ENCODE results near the gene ZNF580.

The ZNF580 gene

DNA sequence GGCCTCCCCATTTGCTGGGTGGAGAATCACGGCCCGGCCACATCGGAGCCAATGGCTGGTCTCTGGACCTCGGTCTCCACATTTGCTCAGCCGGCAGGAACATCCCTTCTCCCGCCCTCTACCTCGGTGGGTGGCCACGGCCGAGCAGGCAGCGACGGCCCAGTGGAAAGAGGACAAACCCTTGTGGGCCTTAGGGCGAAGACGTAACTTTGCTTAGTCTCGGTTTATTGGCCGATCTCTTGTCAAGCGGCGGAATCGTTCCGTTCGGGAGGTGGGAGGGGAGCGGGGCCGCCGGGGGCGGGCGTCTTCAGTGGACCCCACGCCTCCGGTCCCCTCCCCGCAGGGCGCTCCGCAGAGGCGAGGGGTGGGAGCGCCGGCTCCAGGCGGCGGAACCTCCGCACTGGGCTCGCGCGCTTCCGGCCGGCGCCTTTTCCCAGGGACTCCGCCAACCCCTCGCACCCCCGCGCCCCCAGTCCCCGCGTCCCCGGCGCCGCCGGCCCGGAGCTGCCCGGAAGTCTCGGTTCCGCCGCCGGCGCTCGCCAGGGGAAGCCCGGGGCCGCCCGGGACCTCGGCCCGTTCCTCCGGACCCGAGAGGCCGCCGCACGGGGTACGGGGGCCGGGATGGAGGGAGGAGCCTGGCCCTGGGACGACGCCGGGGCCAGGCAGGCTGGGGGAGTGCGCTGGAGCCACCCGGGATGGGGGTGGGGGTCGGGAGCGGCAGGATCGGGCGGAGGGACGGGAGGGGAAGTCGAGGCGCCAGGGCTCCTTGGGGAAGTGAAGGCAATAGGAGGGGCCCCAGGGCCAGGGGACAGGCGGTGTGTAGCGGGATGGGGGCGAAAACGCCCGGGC, at the start of gene ZNF580 (continued):
- no peak for TF ChIP-seq ZNF530 (tag by site-specific recombination; IDR thresholded peaks at IDR 0.05; ENCODE audit: low read depth)
- TF ChIP-seq ZBTB17 (tag by site-specific recombination; IDR thresholded peaks at IDR 0.05): peak; percentile 50
- TF ChIP-seq ZBTB8A (tag by site-specific recombination; IDR thresholded peaks at IDR 0.05): peak; percentile 45; the same call in 1 of the 2 replicates
- no peak for TF ChIP-seq GLI2 (tag by site-specific recombination; IDR thresholded peaks at IDR 0.05; ENCODE audit: borderline replicate concordance, low read depth)
- TF ChIP-seq, protein P1, sequence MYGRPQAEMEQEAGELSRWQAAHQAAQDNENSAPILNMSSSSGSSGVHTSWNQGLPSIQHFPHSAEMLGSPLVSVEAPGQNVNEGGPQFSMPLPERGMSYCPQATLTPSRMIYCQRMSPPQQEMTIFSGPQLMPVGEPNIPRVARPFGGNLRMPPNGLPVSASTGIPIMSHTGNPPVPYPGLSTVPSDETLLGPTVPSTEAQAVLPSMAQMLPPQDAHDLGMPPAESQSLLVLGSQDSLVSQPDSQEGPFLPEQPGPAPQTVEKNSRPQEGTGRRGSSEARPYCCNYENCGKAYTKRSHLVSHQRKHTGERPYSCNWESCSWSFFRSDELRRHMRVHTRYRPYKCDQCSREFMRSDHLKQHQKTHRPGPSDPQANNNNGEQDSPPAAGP (tag by site-specific recombination; IDR thresholded peaks at IDR 0.05): peak; percentile 46; the same call in 1 of the 2 replicates
- TF ChIP-seq KLF1 (tag by site-specific recombination; IDR thresholded peaks at IDR 0.05): peak; percentile 31; the same call in 1 of the 2 replicates
- TF ChIP-seq, protein P2, sequence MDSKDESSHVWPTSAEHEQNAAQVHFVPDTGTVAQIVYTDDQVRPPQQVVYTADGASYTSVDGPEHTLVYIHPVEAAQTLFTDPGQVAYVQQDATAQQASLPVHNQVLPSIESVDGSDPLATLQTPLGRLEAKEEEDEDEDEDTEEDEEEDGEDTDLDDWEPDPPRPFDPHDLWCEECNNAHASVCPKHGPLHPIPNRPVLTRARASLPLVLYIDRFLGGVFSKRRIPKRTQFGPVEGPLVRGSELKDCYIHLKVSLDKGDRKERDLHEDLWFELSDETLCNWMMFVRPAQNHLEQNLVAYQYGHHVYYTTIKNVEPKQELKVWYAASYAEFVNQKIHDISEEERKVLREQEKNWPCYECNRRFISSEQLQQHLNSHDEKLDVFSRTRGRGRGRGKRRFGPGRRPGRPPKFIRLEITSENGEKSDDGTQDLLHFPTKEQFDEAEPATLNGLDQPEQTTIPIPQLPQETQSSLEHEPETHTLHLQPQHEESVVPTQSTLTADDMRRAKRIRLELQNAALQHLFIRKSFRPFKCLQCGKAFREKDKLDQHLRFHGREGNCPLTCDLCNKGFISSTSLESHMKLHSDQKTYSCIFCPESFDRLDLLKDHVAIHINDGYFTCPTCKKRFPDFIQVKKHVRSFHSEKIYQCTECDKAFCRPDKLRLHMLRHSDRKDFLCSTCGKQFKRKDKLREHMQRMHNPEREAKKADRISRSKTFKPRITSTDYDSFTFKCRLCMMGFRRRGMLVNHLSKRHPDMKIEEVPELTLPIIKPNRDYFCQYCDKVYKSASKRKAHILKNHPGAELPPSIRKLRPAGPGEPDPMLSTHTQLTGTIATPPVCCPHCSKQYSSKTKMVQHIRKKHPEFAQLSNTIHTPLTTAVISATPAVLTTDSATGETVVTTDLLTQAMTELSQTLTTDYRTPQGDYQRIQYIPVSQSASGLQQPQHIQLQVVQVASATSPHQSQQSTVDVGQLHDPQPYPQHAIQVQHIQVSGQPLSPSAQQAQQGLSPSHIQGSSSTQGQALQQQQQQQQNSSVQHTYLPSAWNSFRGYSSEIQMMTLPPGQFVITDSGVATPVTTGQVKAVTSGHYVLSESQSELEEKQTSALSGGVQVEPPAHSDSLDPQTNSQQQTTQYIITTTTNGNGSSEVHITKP (tag by site-specific recombination; IDR thresholded peaks at IDR 0.05): peak; percentile 69; the same call in 1 of the 2 replicates
- TF ChIP-seq KLF16 (tag by site-specific recombination; IDR thresholded peaks at IDR 0.05): peak; percentile 76
- peak; percentile 57 for TF ChIP-seq KLF8 (tag by site-specific recombination; IDR thresholded peaks at IDR 0.05)
- TF ChIP-seq, protein P3, sequence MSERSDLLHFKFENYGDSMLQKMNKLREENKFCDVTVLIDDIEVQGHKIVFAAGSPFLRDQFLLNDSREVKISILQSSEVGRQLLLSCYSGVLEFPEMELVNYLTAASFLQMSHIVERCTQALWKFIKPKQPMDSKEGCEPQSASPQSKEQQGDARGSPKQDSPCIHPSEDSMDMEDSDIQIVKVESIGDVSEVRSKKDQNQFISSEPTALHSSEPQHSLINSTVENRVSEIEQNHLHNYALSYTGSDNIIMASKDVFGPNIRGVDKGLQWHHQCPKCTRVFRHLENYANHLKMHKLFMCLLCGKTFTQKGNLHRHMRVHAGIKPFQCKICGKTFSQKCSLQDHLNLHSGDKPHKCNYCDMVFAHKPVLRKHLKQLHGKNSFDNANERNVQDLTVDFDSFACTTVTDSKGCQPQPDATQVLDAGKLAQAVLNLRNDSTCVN (tag by site-specific recombination; optimal IDR thresholded peaks at IDR 0.05): peak; percentile 48
- no peak for TF ChIP-seq ZNF768 (tag by site-specific recombination; IDR thresholded peaks at IDR 0.05)

DNA sequence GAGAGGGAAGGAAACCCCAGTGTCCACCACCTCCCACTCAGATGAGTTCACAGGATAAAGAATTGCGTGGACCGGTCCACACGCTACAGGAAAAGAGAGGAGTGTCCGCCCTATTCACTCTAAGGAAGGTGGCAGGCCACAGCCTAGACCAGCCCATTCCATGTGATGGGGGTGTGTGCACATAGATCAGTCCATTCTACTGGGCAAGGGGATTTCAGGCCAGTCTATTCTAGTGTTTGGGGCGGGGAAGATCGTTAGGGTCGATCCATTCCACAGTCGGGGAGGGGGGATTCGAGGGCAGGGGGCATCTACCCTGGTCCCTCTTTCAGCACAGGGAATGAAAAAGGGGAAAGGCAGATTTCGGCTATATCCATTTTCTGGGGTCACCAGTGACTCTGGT, 49.2 kb upstream of the ZNF580 start:
- Histone ChIP-seq H3K4me1 (ENCODE audit: control insufficient read depth, insufficient read depth, low read length) (peaks cover 4% of the 10 kb centered on the region), H3K9me3 (ENCODE audit: control insufficient read depth, insufficient read depth, low read depth, low read length) (no peaks in the 10 kb centered on the region), H3K4me3 (ENCODE audit: low read depth, low read length) (no peak overlapping the region), H3K27ac (ENCODE audit: extremely low read depth, low read depth, low read length) (no peak overlapping the region), H3K36me3 (ENCODE audit: control insufficient read depth in 2 of 2, insufficient read depth in 1 of 2, low read length in 2 of 2) (peaks cover 7 to 28% of the 10 kb centered on the region in 2 experiments)
- CTCF ChIA-PET: no interaction called here
- TF ChIP-seq, protein P2 (tag by site-specific recombination; IDR thresholded peaks at IDR 0.05): peak; percentile 98
- TF ChIP-seq ZNF433 (tag by site-specific recombination; IDR thresholded peaks at IDR 0.05; ENCODE audit: low read depth): no peak
- POLR2A ChIA-PET: interaction anchor here (0.6 kb wide), 1 partner anchor 115 kb away, joined by 4 read pairs; no protein-coding TSS in a partner anchor

All from HEK293 (cell line).